Fibroblast of peridontal ligament (primary cell): ENCODE measurements around the gene ACBD6.

Experiments used
- DNase-seq: peaks from one replicate; pipeline ENCODE4 v3.0.0-alpha.2; 2010; ENCODE audit errors: extremely low read depth

Gene ACBD6

GRCh38 chr1:180270530-180271271, 231.7 kb downstream of the ACBD6 start:
- no peak for DNase-seq

- no peak for DNase-seq
Observed at GRCh38 chr1:180269645-180270529, 232.5 kb downstream of the ACBD6 start.

GRCh38 chr1:180268556-180269075, 233.8 kb downstream of the ACBD6 start:
- DNase-seq = no peak

GRCh38 chr1:180267761-180268555, 234.4 kb downstream of the ACBD6 start:
- no peak for DNase-seq

GRCh38 chr1:180267211-180267561, 235.2 kb downstream of the ACBD6 start:
- DNase-seq = no peak

GRCh38 chr1:180266275-180267210, 235.8 kb downstream of the ACBD6 start:
- no peak for DNase-seq

GRCh38 chr1:180265871-180266270, 236.5 kb downstream of the ACBD6 start:
- no peak for DNase-seq

GRCh38 chr1:180265201-180265600, 237.2 kb downstream of the ACBD6 start:
- no peak for DNase-seq

- no peak for DNase-seq
Observed at GRCh38 chr1:180264595-180264994, 237.8 kb downstream of the ACBD6 start.

- no peak for DNase-seq
Observed at GRCh38 chr1:180262628-180263488, 239.5 kb downstream of the ACBD6 start.

- DNase-seq = no peak
Observed at GRCh38 chr1:180261524-180262155, 240.7 kb downstream of the ACBD6 start.

GRCh38 chr1:180261030-180261429, 241.3 kb downstream of the ACBD6 start:
- DNase-seq = no peak

- no peak for DNase-seq
Observed at GRCh38 chr1:180260541-180260940, 241.8 kb downstream of the ACBD6 start.

- no peak for DNase-seq
Observed at GRCh38 chr1:180259431-180260338, 242.7 kb downstream of the ACBD6 start.

- no peak for DNase-seq
Observed at GRCh38 chr1:180258935-180259334, 243.4 kb downstream of the ACBD6 start.

GRCh38 chr1:180258290-180258689, 244.1 kb downstream of the ACBD6 start:
- DNase-seq = no peak

GRCh38 chr1:180257486-180257885, 244.9 kb downstream of the ACBD6 start:
- no peak for DNase-seq

- DNase-seq = no peak
Observed at GRCh38 chr1:180257028-180257386, 245.4 kb downstream of the ACBD6 start.
